Left ventricle myocardium inferior (tissue), 1 donor: ENCODE data around the gene STK17A. TPM values are rescaled to one million over a fixed set of nuclear protein-coding genes. Genes with fewer than 3 reads are reported as not detected.

Experiments
- DNase-seq: peaks from one replicate; pipeline ENCODE4 v3.0.0-alpha.2; 2020
- H3K27ac ChIP-seq: fragments of 200-600 bp; replicated peaks from 2 replicates; pipeline ENCODE4 v1.8.0; 2021
- H3K27me3 ChIP-seq: fragments of 200-600 bp; 2 replicates; pipeline ENCODE4 v1.8.0; 2021; ENCODE audit warnings: low read depth
- H3K36me3 ChIP-seq: fragments of 200-600 bp; 2 replicates; pipeline ENCODE4 v1.8.0; 2021
- H3K4me1 ChIP-seq: fragments of 200-600 bp; 2 replicates; pipeline ENCODE4 v1.8.0; 2021
- H3K4me3 ChIP-seq: fragments of 200-600 bp; 2 replicates; pipeline ENCODE4 v1.8.0; 2021; ENCODE audit warnings: mild to moderate bottlenecking, moderate library complexity
- H3K9me3 ChIP-seq: fragments of 200-600 bp; replicated peaks from 2 replicates; pipeline ENCODE4 v1.8.0; 2021
- CTCF ChIP-seq: fragments of 200-600 bp; IDR thresholded peaks from 2 replicates; pipeline ENCODE4 v1.8.0; 2021; ENCODE audit warnings: antibody characterized with exemption, mild to moderate bottlenecking, borderline replicate concordance
- intact Hi-C: fragments of 100-400 bp; cut with micrococcal nuclease; formaldehyde crosslinking; loops from one replicate; pipeline ENCODE4 v1.11.0; 2022
- total RNA-seq: library from RNA; stranded (reverse); fragmentation: NEBNext Ultra II Directional; extraction: Animal tissue kit (Norgen Biotek cat#: 25700); gene quantifications from one replicate; pipeline ENCODE4 v1.2.1, GENCODE V29; 2021
- donor health status: DM: no; HTN: yes; CAD: no; lungs with severe emphysema.

The STK17A gene
- total RNA-seq, 1 donor from 2014 or later: 32.3 TPM

GRCh38 chr7:43629857-43630256 is 46.9 kb downstream of the STK17A start:
- TF ChIP-seq CTCF: no peak
- Histone ChIP-seq H3K27ac (no peak overlapping the region), H3K4me3 (no peak overlapping the region), H3K27me3 (no peaks in the 10 kb centered on the region), H3K9me3 (no peaks in the 10 kb centered on the region), H3K36me3 (peaks cover 51% of the 10 kb centered on the region), H3K4me1 (peaks cover 24% of the 10 kb centered on the region)
- DNase-seq: no peak
- intact Hi-C loops: no loop called here

GRCh38 chr7:43630482-43630881 is 47.6 kb downstream of the STK17A start:
- intact Hi-C loops: no loop called here
- H3K9me3 ChIP-seq: no peaks in the 10 kb centered on the region
- no peaks in the 10 kb centered on the region for H3K27me3 ChIP-seq
- peaks cover 18% of the 10 kb centered on the region for H3K4me1 ChIP-seq
- no peak overlapping the region for H3K27ac ChIP-seq
- no peak for TF ChIP-seq CTCF
- H3K4me3 ChIP-seq: no peak overlapping the region
- H3K36me3 ChIP-seq: peaks cover 51% of the 10 kb centered on the region
- no peak for DNase-seq

- intact Hi-C loops: no loop called here
- H3K27me3 ChIP-seq: no peaks in the 10 kb centered on the region
- H3K27ac ChIP-seq: no peak overlapping the region
- no peak for TF ChIP-seq CTCF
- peaks cover 18% of the 10 kb centered on the region for H3K4me1 ChIP-seq
- H3K9me3 ChIP-seq: no peaks in the 10 kb centered on the region
- no peak for DNase-seq
- peaks cover 60% of the 10 kb centered on the region for H3K36me3 ChIP-seq
- no peak overlapping the region for H3K4me3 ChIP-seq
These were observed 48.7 kb downstream of the STK17A start for GRCh38 chr7:43631559-43631958.

GRCh38 chr7:43632746-43633145 is 49.8 kb downstream of the STK17A start:
- Histone ChIP-seq H3K4me1 (peaks cover 16% of the 10 kb centered on the region), H3K27ac (no peak overlapping the region), H3K36me3 (peaks cover 72% of the 10 kb centered on the region), H3K4me3 (no peak overlapping the region), H3K27me3 (no peaks in the 10 kb centered on the region), H3K9me3 (no peaks in the 10 kb centered on the region)
- no peak for DNase-seq
- no peak for TF ChIP-seq CTCF
- intact Hi-C loops: no loop called here

GRCh38 chr7:43634384-43634783 is 51.5 kb downstream of the STK17A start:
- Histone ChIP-seq H3K27ac (no peak overlapping the region), H3K4me3 (no peak overlapping the region), H3K4me1 (peaks cover 20% of the 10 kb centered on the region), H3K9me3 (no peaks in the 10 kb centered on the region), H3K27me3 (no peaks in the 10 kb centered on the region), H3K36me3 (peaks cover 78% of the 10 kb centered on the region)
- no peak for TF ChIP-seq CTCF
- DNase-seq: no peak
- intact Hi-C loops: no loop called here

- Histone ChIP-seq H3K27me3 (no peaks in the 10 kb centered on the region), H3K4me1 (peaks cover 36% of the 10 kb centered on the region), H3K9me3 (no peaks in the 10 kb centered on the region), H3K27ac (peak overlapping the region; percentile 12), H3K36me3 (peaks cover 70% of the 10 kb centered on the region), H3K4me3 (no peak overlapping the region)
- intact Hi-C loops: no loop called here
- no peak for DNase-seq
- no peak for TF ChIP-seq CTCF
These were observed 53.2 kb downstream of the STK17A start for GRCh38 chr7:43636093-43636492.
